AML-193 (cell line): ENCODE measurements around the gene TMEM89.

Experiments
- DNase-seq, 2 experiments: peaks; one replicate each; lab custom pipeline; 2025; lab: John Stamatoyannopoulos, UW

Gene TMEM89

GRCh38 chr3:48614044-48614443, 7.5 kb downstream of the TMEM89 start:
- peak; percentile 96 to 97 for DNase-seq

- DNase-seq = no peak
Measured at GRCh38 chr3:48612309-48612708, 9.3 kb downstream of the TMEM89 start.

- peak; percentile 97 to 98 for DNase-seq
Measured at GRCh38 chr3:48609088-48610005, 12.2 kb downstream of the TMEM89 start, which contains the start of gene UQCRC1. TSS of gene UQCRC1 (minus strand) at chr3:48609646. CDS start at chr3:48609620, 26 bp downstream.

- DNase-seq = no peak
Measured at GRCh38 chr3:48607519-48607918, 14.1 kb downstream of the TMEM89 start.

- no peak for DNase-seq
Measured at GRCh38 chr3:48601622-48601994, 20.0 kb downstream of the TMEM89 start.

- no peak for DNase-seq
Measured at GRCh38 chr3:48600711-48601621, 20.6 kb downstream of the TMEM89 start.

GRCh38 chr3:48599509-48600285, 21.9 kb downstream of the TMEM89 start:
- no peak for DNase-seq

- DNase-seq = no peak
Measured at GRCh38 chr3:48599077-48599501, 22.5 kb downstream of the TMEM89 start.

- DNase-seq = no peak
Measured at GRCh38 chr3:48598323-48599076, 23.1 kb downstream of the TMEM89 start.

GRCh38 chr3:48597408-48597800, 24.2 kb downstream of the TMEM89 start:
- no peak for DNase-seq

- no peak for DNase-seq
Measured at GRCh38 chr3:48596676-48597407, 24.7 kb downstream of the TMEM89 start.

- no peak for DNase-seq
Measured at GRCh38 chr3:48596157-48596556, 25.4 kb downstream of the TMEM89 start.

- DNase-seq = no peak
Measured at GRCh38 chr3:48595526-48596121, 25.9 kb downstream of the TMEM89 start.

- no peak for DNase-seq
Measured at GRCh38 chr3:48595075-48595525, 26.5 kb downstream of the TMEM89 start, which contains the start of gene COL7A1. TSS of gene COL7A1 (minus strand) at chr3:48595329. CDS start at chr3:48595159, 170 bp downstream.

- no peak for DNase-seq
Measured at GRCh38 chr3:48594417-48595049, 27.0 kb downstream of the TMEM89 start.

- DNase-seq = no peak
Measured at GRCh38 chr3:48593337-48593736, 28.2 kb downstream of the TMEM89 start.

GRCh38 chr3:48592519-48593087, 29.0 kb downstream of the TMEM89 start:
- DNase-seq = no peak

GRCh38 chr3:48591886-48592518, 29.6 kb downstream of the TMEM89 start:
- DNase-seq = no peak
